NCI-H2029 treated with DMSO at 0.1 percent for 48 hours (cell line): ENCODE measurements around the gene SPINK1.
A peak's percentile ranks its signal among the peaks of the same experiment; 100 is the strongest.
"Not testable (repeated sequence)": the region's sequence is repeated elsewhere in the genome, so short reads cannot be mapped to it uniquely, and the experiment has no call there.

Experiments
- DNase-seq: peaks from one replicate; lab custom pipeline; 2025; lab: John Stamatoyannopoulos, UW

SPINK1 gene

GRCh38 chr5:147854894-147855773 is 23.7 kb upstream of the SPINK1 start:
- DNase-seq = no peak

GRCh38 chr5:147854331-147854730 is 22.9 kb upstream of the SPINK1 start:
- no peak for DNase-seq

GRCh38 chr5:147853372-147853987 is 22.0 kb upstream of the SPINK1 start:
- no peak for DNase-seq

- no peak for DNase-seq
Measured at GRCh38 chr5:147852365-147852764, 20.9 kb upstream of the SPINK1 start.

GRCh38 chr5:147851578-147851977 is 20.1 kb upstream of the SPINK1 start:
- DNase-seq = no peak

GRCh38 chr5:147849226-147849625 is 17.8 kb upstream of the SPINK1 start:
- no peak for DNase-seq

- DNase-seq = no peak
Measured at GRCh38 chr5:147845618-147846017, 14.1 kb upstream of the SPINK1 start.

GRCh38 chr5:147844846-147845245 is 13.4 kb upstream of the SPINK1 start:
- DNase-seq = no peak

GRCh38 chr5:147842869-147843268 is 11.4 kb upstream of the SPINK1 start:
- no peak for DNase-seq

- no peak for DNase-seq
Measured at GRCh38 chr5:147836439-147836838, 5.0 kb upstream of the SPINK1 start.

- DNase-seq = peak; percentile 55
Measured at GRCh38 chr5:147835386-147835798, 3.9 kb upstream of the SPINK1 start.

- no peak for DNase-seq
Measured at GRCh38 chr5:147832541-147832940, 1.1 kb upstream of the SPINK1 start.

- DNase-seq = no peak
Measured at GRCh38 chr5:147830035-147830434, 1.4 kb downstream of the SPINK1 start.

GRCh38 chr5:147827017-147827416 is 4.5 kb downstream of the SPINK1 start:
- DNase-seq = not testable (repeated sequence)

GRCh38 chr5:147826361-147826760 is 5.1 kb downstream of the SPINK1 start:
- DNase-seq = no peak

GRCh38 chr5:147822686-147823491 is 8.6 kb downstream of the SPINK1 start:
- peak; percentile 64 for DNase-seq

- DNase-seq = not testable (repeated sequence)
Measured at GRCh38 chr5:147822222-147822621, 9.2 kb downstream of the SPINK1 start.

- no peak for DNase-seq
Measured at GRCh38 chr5:147821766-147822165, 9.7 kb downstream of the SPINK1 start.

- no peak for DNase-seq
Measured at GRCh38 chr5:147819261-147819770, 12.2 kb downstream of the SPINK1 start.

GRCh38 chr5:147818290-147818689 is 13.2 kb downstream of the SPINK1 start:
- DNase-seq = no peak

- no peak for DNase-seq
Measured at GRCh38 chr5:147813696-147814095, 17.8 kb downstream of the SPINK1 start.
